Activated effector memory CD4-positive, alpha-beta T cell treated with Interleukin-2 at 50 U/mL for 16 hours (primary cell): ENCODE measurements around the gene RAD51B.
"Not testable (repeated sequence)": the region's sequence is repeated elsewhere in the genome, so short reads cannot be mapped to it uniquely, and the experiment has no call there.

ENCODE experiments used
- DNase-seq: peaks from one replicate; pipeline ENCODE4 v3.0.0-alpha.2; 2020

RAD51B gene

GRCh38 chr14:68752271-68753006, 932.9 kb downstream of the RAD51B start:
- no peak for DNase-seq

DNA sequence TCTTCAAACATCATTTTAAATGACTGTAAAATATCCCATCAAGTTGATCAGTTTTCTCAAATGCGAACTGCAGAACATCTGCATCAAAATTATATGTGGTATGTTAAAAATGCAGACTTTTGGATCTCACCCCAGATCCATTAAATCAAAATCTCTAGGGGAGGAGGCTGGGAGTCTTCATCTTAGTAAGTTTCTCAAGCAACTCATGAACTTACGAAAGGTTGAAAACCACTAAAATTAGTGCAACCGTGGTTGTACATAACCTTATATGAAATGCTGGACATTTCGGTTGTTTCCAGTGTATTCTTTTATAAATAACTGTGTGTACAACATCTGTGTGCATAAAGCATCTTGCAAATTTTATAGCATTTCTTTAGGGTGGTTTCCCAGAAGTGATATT, 934.1 kb downstream of the RAD51B start:
- no peak for DNase-seq

GRCh38 chr14:68755016-68755353, 935.4 kb downstream of the RAD51B start:
- no peak for DNase-seq

- no peak for DNase-seq
Observed at GRCh38 chr14:68756000-68756481, 936.5 kb downstream of the RAD51B start.

- no peak for DNase-seq
Observed at GRCh38 chr14:68756734-68757133, 937.2 kb downstream of the RAD51B start.

- no peak for DNase-seq
Observed at GRCh38 chr14:68757618-68758081, 938.1 kb downstream of the RAD51B start.

GRCh38 chr14:68758301-68758700, 938.7 kb downstream of the RAD51B start:
- no peak for DNase-seq

- no peak for DNase-seq
Observed at GRCh38 chr14:68759017-68759560, 939.5 kb downstream of the RAD51B start.

GRCh38 chr14:68759937-68760336, 940.4 kb downstream of the RAD51B start:
- no peak for DNase-seq

DNA sequence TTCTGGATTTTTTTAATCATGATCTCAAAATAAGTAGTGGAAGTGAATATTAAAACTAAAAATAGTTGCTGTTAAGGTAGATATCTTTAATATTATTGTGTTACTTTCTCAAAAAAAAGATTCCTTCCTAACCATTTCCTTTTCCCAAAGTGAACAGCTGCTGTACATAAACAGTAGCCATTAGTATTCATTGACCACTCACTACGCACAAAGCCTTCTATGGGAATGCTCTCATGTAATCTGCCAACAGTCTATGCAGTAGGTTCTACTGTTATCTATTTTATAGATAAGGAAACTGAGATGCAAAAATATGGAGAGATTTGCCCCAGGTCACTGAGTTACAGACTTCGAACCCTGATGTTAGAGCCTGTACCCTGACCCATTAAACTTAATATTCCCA, 941.2 kb downstream of the RAD51B start:
- no peak for DNase-seq

DNA sequence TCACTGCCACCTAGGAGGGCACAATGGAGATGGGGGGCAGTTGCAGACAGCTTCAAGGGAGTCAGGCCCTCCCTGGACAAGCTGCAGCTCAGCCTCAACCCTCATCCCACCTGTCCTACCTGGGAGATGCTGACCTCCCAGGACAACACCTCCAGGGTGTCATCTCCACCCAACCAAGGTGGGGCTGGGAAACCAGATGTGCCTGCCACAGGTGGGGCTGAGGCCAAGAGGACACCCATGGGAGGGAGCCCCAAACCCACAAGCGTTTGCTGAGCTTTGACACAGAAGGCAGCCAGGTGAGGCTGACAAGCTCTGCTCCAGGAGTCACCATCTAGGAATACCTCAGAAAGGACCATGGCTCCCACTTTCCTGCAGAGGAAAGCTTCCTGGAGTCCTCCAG, 941.8 kb downstream of the RAD51B start:
- DNase-seq: no peak

GRCh38 chr14:68762953-68763764, 943.6 kb downstream of the RAD51B start:
- no peak for DNase-seq

DNA sequence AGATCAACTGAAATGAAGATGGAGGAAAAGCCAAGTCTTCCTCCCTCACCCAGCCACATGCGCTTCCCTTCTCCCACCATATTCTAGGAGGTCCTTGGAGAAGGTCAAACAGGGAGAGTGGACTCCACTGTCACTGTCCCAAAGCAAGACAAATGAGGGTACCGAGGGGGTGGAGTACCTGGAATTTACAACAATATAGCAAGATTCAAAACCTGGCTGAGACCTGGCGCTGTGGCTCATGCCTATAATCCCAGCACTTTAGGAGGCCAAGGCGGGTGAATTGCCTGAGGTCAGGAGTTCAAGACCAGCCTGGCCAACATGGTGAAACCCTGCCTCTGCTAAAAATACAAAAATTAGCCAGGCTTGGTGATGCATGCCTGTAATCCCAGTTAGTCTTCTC, 944.3 kb downstream of the RAD51B start:
- DNase-seq: not testable (repeated sequence)

- DNase-seq: no peak
Observed at GRCh38 chr14:68766299-68767247, 947.0 kb downstream of the RAD51B start.

- DNase-seq: no peak
Observed at GRCh38 chr14:68767248-68767645, 947.7 kb downstream of the RAD51B start.

DNA sequence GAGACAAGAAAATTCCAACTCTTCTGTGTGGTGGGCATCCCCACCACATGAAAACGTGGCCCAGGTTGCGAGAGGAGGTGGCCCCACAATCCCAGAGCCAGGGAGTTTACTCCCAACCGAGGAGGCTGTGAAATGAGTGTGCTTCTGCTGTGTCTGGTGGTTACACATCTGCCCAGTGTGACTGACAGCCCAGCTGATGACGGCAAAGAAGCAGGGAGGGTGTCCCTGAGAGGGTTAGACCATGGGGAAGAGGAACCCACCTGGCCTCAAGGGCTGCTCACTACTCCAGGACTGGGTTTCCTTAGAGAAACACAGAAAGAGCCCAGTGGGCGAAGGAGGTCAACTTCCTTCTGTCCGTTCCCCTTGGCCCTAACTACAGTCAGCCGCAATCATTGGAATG, 948.7 kb downstream of the RAD51B start:
- DNase-seq: no peak

GRCh38 chr14:68770051-68770450, 950.5 kb downstream of the RAD51B start:
- DNase-seq: no peak

DNA sequence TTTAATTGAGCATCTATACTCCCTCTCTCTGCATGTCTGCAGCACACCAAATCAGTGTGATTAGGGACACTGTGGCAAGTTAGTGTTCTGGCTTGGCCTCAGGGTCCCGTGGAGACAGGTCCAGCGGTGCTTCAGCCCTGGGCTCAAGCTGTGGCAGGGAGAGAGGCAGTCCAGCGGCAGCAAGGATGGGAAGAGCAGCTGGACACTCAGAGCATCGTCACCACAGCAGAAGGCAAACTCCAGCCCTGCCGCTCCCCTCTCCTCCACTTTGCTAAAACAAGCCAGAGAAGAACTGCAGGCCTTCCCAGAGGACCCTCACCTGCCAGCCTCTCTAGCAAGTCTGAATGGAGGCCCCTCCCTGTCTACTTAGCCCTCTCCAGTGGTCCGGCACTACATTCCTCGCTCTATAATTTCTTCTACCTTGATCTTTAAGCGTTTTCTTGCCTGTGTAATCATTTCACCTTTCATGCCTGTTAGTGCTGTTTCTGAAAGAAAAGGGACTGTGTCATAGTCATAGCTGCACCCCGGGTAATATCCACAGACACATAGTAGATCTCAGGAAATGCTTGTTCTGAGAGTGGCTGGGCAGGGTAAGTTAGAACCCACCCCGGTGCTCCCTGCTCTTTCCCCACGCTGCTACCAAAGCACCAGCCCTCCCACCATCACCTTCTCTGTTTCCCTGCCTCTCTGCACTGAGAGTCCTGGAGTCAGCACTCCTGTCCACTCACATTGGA, 951.1 kb downstream of the RAD51B start:
- DNase-seq: no peak

DNA sequence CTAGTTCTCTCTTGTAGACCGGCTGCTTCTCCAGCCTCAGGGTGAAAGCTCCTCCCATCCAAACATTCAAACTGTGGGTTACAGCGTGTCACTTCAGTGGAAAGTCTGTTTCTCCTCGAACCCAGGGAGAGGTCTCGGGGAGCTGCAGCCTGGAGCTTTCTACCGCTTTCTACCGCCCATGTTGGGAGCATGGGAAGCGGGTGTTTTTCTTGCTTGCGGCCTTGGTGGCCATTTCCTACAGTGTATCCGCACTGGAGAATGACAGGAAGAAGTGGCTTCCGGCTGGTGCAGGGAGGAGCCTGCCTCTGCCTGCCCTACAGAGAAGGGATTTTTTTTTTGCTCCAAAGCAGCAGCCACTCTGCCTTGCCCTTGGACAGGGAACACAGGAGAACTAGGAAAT, 952.1 kb downstream of the RAD51B start:
- no peak for DNase-seq

DNA sequence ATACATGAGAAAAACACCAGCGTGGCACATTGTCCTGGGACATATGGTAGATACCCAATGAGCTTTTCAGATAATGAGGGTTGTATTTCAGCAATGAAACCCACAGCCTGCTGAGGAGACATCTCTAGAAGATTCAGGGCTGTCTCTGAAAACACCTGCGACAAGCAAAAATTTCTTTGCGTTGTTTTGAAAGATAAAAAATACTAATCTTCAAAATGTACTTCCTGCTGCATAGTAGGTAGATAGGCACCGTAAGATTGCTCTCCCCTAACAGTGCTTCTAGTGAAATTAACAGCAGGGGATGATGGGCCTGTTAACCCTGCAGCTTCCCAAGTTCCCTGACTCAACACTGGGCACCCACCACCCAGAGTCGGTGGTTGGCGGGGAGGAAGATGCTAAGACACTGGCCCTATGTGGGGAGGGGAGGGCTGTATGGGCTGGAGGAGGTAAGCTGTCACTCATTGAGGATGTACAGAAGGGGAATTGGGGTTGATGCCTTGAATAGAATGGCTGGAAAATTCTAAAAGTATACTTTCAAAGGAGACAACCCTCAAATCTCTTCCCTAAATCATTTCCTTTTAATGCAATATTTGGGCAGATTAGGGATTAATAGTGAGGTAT, 953.3 kb downstream of the RAD51B start:
- no peak for DNase-seq

- DNase-seq: no peak
Observed at GRCh38 chr14:68774771-68775613, 955.4 kb downstream of the RAD51B start.
